ENCODE results near the gene SLC9A5. TPM values are rescaled to one million over a fixed set of nuclear protein-coding genes. Genes with fewer than 3 reads are reported as not detected.
A peak's percentile ranks its signal among the peaks of the same experiment; 100 is the strongest.

The SLC9A5 gene
- total and polyA plus RNA-seq, 2 donors (not counting 3 experiments of a cell fraction or from before 2014, with no cell fraction given) = 2.7 to 2.8 TPM

- dilution Hi-C loops (cut with MboI; ENCODE audit: extremely low pct_ligation_motif_present, low sequenced_read_pairs) = no loop called here
- intact Hi-C loops (cut with micrococcal nuclease) = no loop called here
- Histone ChIP-seq H3K36me3 (ENCODE audit: control insufficient read depth in 2 of 2, extremely low read depth in 1 of 2, insufficient read depth in 2 of 2, low read length in 2 of 2) (no peaks in the 10 kb centered on the region), H3K79me2 (ENCODE audit: control insufficient read depth, insufficient read depth, low read length) (peaks cover 24% of the 10 kb centered on the region), H3K9ac (replicated peaks; ENCODE audit: extremely low read depth, insufficient read depth, low read length) (peak overlapping the region; percentile 58), H3K4me2 (ENCODE audit: insufficient read depth, low read length) (peak overlapping the region; percentile 73), H3K27ac (ENCODE audit: insufficient read depth, low read depth, low read length) (no peak overlapping the region), H3K4me3 (replicated peaks in 1 of 3; ENCODE audit: insufficient read depth in 1 of 3, low read depth in 1 of 3, low read length in 3 of 3) (peak overlapping the region; percentile 46 to 60 (median 55)), H2AFZ (ENCODE audit: low read depth, low read length) (peak overlapping the region; percentile 84), H3K9me3 (replicated peaks; ENCODE audit: control insufficient read depth, insufficient read depth, low read length) (no peaks in the 10 kb centered on the region), H3K4me1 (ENCODE audit: control insufficient read depth, extremely low read depth, insufficient read depth, low read length) (peaks cover 42% of the 10 kb centered on the region), H3K9me1 (replicated peaks; ENCODE audit: control insufficient read depth, extremely low read depth, insufficient read depth, low read length) (no peaks in the 10 kb centered on the region), H4K20me1 (replicated peaks; ENCODE audit: control insufficient read depth, extremely low read depth, insufficient read depth, low read length) (no peaks in the 10 kb centered on the region), H3K27me3 (ENCODE audit: control insufficient read depth in 2 of 2, insufficient read depth in 2 of 2, low read length in 2 of 2) (peaks cover 0 to 3% of the 10 kb centered on the region in 2 experiments)
- POLR2A ChIA-PET = interaction anchor here (0.7 to 2.7 kb wide), 7 partner anchors 10 to 166 kb away, joined by 3 to 10 read pairs (median 6); partner anchors contain the start of gene TMEM208
- TF ChIP-seq, protein P1, sequence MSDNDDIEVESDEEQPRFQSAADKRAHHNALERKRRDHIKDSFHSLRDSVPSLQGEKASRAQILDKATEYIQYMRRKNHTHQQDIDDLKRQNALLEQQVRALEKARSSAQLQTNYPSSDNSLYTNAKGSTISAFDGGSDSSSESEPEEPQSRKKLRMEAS (IDR thresholded peaks at IDR 0.05; ENCODE audit: insufficient read depth, insufficient read length) = no peak
- TF ChIP-seq POLR2AphosphoS5 (IDR thresholded peaks at IDR 0.05; ENCODE audit: insufficient read depth, low read depth, low read length) = no peak
- TF ChIP-seq POLR2A (IDR thresholded peaks at IDR 0.05; ENCODE audit: low read depth, low read length) = no peak
- TF ChIP-seq CTCF (IDR thresholded peaks at IDR 0.05; ENCODE audit: extremely low read depth in 1 of 2, insufficient read depth in 1 of 2, low read depth in 1 of 2, low read length in 2 of 2) = no peak
- TF ChIP-seq FOS (IDR thresholded peaks at IDR 0.05; ENCODE audit: borderline replicate concordance, insufficient read depth, low read length) = no peak
- TF ChIP-seq JUN (IDR thresholded peaks at IDR 0.05; ENCODE audit: borderline replicate concordance, insufficient read depth, insufficient read length, low read depth) = no peak
- TF ChIP-seq EZH2 (IDR thresholded peaks at IDR 0.05; ENCODE audit: borderline replicate concordance, low read depth, low read length, severe bottlenecking) = no peak
- TF ChIP-seq MYC (IDR thresholded peaks at IDR 0.05; ENCODE audit: low read depth, low read length) = no peak
- TF ChIP-seq GATA2 (IDR thresholded peaks at IDR 0.05; ENCODE audit: insufficient read depth, insufficient read length, low read depth, low read length) = no peak
- CTCF ChIA-PET = interaction anchor here (0.7 to 3.2 kb wide), 12 partner anchors 10 to 273 kb away, joined by 3 to 18 read pairs (median 6); no protein-coding TSS in a partner anchor
- FAIRE-seq = no peak
- DNase-seq (ENCODE audit: low read depth, low spot score) = no peak
- no TSS peak for BruUV-seq (replicated peaks)
These were observed 742 bp upstream of the SLC9A5 start for GRCh38 chr16:67248073-67248400.

Measured in endothelial cell of umbilical vein (primary cell).